Activated CD4-positive, alpha-beta T cell treated with anti-CD3 and anti-CD28 coated beads, Interleukin-10, Interleukin-2, amounts not matched to agents 100 ng/mL and 50 ng/mL, durations not matched to agents 16 hours and 8 hours (primary cell): ENCODE results near the gene BPIFB6.

ENCODE experiments used
- DNase-seq: peaks from one replicate; pipeline ENCODE4 v3.0.0-alpha.2; 2020

BPIFB6 gene, protein sequence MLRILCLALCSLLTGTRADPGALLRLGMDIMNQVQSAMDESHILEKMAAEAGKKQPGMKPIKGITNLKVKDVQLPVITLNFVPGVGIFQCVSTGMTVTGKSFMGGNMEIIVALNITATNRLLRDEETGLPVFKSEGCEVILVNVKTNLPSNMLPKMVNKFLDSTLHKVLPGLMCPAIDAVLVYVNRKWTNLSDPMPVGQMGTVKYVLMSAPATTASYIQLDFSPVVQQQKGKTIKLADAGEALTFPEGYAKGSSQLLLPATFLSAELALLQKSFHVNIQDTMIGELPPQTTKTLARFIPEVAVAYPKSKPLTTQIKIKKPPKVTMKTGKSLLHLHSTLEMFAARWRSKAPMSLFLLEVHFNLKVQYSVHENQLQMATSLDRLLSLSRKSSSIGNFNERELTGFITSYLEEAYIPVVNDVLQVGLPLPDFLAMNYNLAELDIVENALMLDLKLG

GRCh38 chr20:33031531-33031930 lies at the start of gene BPIFB6:
TSS of gene BPIFB6 (plus strand) at chr20:33031648. CDS start at chr20:33031648, 0 bp downstream.
- no peak for DNase-seq

DNA sequence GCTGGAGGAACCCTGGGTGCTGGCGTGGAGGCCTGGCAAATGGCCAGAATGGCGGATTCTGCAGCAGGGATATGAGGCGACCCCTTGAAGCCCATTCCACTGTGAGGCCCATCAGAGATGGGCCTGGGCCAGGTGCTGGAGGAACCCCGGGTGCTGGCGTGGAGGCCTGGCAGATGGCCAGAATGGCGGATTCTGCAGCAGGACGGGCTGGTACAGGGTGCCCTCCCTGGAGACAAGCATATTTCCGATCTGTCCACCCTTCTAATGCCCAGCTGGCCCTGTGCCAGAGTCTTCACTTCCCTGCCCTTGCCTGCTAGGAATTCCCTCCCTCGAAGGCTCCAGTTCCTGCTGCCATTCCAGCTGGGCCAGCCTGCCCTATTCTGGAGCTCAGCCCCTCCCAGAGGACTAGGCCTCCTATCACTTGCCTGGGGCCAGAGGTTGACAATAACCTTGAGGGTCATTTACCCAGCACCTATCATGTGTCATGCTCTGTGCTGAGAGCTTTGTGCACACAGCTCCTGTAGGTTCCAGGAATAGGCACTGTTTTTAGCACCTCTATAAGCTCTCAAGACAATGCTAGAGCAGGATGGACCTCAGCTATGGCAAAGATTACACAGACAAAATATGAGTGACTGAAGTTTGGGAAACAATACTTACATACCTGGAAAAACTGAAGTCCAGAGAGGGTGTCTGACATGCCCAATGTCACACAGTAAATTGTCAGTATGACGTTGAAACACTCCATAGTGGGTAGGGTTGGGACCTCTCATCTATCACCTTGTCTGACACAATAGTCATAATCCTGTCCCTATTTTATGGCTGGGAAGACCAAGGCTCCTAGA lies 48.6 kb upstream of the BPIFB6 start:
- DNase-seq: no peak

GRCh38 chr20:32983459-32984112 lies 47.9 kb upstream of the BPIFB6 start:
- DNase-seq: no peak

- DNase-seq: no peak
Observed at GRCh38 chr20:32984196-32984595, 47.3 kb upstream of the BPIFB6 start.

DNA sequence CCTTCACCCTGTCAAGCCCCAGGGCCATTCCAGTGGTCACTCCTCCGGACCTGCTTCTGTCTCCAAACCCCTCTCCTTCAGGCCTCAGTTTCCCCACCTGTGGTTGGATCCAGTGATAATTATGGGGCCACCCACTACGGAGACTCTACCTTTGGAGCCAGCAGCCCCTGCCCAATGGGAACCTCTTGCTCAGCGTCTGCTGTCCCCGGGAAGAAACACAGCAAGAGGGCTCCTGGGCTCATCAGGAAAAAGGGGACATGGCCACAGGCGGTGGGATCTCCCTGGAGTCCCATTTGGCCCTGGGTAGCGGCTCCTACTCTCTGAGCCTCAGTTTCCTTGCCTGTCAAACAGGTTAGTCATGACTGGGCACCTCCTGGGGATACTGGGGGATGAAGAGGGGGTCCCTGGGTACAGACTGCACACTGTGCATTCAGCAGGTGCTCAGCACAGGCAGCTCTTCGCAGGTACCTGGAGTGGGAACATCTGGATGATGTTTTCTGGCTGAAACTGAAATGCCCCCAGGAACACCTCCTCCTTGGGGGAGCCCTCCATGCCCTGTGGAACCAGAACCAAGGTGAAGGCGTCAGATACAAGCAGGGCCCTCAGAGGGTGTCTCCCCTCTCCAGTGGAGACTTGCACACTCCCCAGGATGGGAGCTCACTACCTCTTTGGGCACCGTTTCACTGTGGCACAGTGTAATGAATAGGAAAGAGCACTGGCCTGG lies 46.7 kb upstream of the BPIFB6 start:
- no peak for DNase-seq

DNA sequence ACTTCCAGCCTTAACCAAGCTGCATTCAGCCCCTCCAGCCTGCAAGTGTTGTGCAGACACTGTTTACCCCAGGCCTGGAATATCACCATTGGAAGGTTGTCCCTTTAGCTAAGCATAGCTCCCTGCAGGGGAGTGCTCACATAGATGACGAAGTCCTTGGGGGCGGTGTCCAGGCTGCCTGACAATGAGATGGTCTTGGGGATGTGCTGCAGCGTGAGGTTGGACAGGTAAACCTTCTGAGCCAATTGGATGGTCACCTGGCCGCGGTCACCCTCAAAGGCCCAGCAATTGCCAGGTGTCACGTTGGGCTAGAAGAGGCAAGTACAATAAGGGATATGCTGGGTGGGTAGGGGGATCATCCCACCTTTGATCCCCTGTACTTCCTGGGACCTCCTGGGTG lies 45.9 kb upstream of the BPIFB6 start:
- DNase-seq: no peak

DNA sequence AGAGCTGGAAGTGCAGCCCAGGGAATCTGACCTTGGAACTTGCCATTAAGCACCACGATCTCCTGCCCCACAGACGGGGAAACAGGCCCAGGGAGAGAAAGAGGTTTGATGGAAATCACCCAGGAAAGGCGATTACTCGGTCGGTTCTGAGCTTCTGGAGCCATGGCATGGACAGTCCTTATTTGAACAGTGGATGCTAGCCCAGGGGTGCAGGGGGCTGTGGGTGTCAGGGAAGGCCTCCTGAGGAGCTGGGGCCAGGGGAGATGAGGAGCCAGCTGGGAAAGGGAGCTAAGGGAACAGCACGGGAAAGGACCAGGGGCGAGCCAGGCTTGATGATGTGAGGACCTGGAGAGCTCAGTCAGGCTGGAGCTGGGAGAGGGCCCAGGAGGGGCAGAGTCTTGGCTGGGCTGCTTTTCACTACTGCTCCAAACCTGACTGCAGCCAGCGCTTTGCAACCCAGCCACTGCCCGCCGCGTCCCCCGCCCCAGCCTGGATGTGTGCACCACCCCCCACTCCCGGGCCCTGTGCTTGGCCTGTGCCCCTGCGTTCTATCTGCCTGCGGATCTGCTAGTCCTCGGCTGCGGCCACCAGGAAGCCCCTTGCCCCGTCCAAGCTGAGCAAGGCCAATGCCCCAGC lies 45.0 kb upstream of the BPIFB6 start:
- no peak for DNase-seq

GRCh38 chr20:32987044-32987825 lies 44.2 kb upstream of the BPIFB6 start:
- DNase-seq: no peak

GRCh38 chr20:32988008-32988407 lies 43.4 kb upstream of the BPIFB6 start:
- DNase-seq: no peak

- no peak for DNase-seq
Observed at GRCh38 chr20:32989507-32990283, 41.8 kb upstream of the BPIFB6 start.

DNA sequence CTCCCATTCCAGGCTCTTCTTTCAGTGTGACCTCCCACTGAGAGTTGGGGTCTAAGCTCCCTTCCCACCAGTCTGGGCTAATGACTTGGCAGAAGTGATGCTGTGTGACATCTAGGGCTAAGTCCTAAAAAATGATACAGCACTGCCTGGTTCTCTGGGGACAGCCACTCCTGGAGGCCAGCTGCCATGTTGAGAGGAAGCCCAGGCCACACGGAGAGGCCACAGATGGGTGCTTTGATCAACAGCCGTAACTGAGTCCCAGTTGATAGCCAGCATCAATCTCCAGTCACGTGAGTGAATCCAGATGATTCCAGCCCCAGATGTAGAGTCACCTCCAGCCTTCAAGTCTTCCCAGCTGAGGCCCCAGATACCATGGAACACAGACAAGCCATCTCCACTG lies 41.0 kb upstream of the BPIFB6 start:
- DNase-seq: no peak

GRCh38 chr20:32991383-32991782 lies 40.1 kb upstream of the BPIFB6 start:
- DNase-seq: no peak

GRCh38 chr20:32991792-32992641 lies 39.4 kb upstream of the BPIFB6 start:
- no peak for DNase-seq

DNA sequence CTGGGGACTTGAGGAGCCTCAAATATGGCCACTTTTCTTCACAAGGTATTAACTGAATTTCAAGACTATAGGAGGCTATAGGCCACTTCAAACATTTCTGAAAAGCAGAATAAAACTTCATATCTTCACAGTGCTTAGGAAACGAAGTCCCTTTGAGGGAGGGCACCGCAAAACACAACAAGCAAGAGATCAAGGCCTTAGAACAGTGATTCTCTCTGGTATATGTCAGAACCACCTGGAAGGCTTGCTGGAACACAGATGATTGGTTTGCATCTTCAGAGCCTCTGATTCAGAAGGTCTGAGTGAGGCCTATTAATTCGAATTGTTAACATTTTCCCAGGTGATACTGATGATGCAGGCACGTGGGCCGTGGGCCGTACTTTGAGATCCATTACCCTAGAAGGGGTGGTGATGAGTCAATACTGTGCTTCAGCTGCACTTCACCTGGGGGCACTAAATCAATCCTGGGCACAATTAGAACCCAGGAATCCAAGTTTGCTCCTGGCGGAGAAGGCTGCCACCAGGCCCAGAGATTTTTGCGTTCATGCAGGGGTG lies 37.9 kb upstream of the BPIFB6 start:
- no peak for DNase-seq

- no peak for DNase-seq
Observed at GRCh38 chr20:32995802-32996201, 35.6 kb upstream of the BPIFB6 start.

DNA sequence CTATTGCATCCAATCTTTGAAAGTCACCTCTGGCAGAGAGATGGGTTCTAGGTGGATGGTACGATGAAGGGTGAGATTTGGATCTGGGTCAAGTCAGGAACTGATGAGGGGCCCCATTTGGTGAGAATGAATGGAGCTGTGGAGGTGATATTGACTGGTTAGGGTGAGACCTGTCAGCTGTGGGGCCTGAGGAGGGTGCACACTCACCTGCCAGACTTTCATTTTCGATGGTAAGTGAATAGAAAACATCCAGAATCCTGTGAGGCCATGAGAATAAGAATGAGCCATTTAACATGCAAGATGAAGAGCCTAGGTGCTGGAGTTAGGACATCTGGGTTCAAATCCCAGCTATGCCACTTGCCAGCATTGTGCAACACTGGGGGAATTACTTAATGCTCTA lies 34.0 kb upstream of the BPIFB6 start:
- DNase-seq: no peak

GRCh38 chr20:32999603-33000250 lies 31.7 kb upstream of the BPIFB6 start:
- no peak for DNase-seq

GRCh38 chr20:33000802-33001466 lies 30.5 kb upstream of the BPIFB6 start:
- no peak for DNase-seq
